H1 (cell line): Measurements from ENCODE around the gene AGFG1. TPM values are rescaled to one million over a fixed set of nuclear protein-coding genes. Genes with fewer than 3 reads are reported as not detected.

Experiments used
- CTCF ChIA-PET: fragments of 300-600 bp; sonication (Branson Sonifier 250); formaldehyde crosslinking; loops from one replicate; lab custom pipeline; 2021; ENCODE audit not compliant: partially characterized antibody; lab: Charles Lee
- POLR2A ChIA-PET: fragments of 300-600 bp; sonication (Branson Sonifier 250); formaldehyde crosslinking; loops from one replicate; lab custom pipeline; 2021; ENCODE audit warnings: inconsistent platforms; ENCODE audit not compliant: partially characterized antibody; lab: Charles Lee
- DNase-seq, 2 experiments: peaks; one replicate each; pipeline versions ENCODE4 v3.0.0 to v3.0.0-alpha.2; 2010 to 2022; ENCODE audit warnings: low spot score in 2 of 2, low read depth in 1 of 2, mixed read lengths in 1 of 2
- FAIRE-seq: peaks from 2 replicates; lab custom pipeline; 2011; peaks lifted over from hg19 to GRCh38; lab: Jason Lieb, UNC
- H2AFZ ChIP-seq: 2 replicates; pipeline ENCODE4 v1.8.1; 2012; ENCODE audit warnings: low read length, inconsistent platforms
- H2AK5ac ChIP-seq: 2 replicates; pipeline ENCODE4 v1.6.1; 2013; ENCODE audit warnings: low read depth, low read length
- H2BK120ac ChIP-seq: replicated peaks from 2 replicates; pipeline ENCODE3; 2013; ENCODE audit warnings: low read depth, low read length, inconsistent platforms
- H2BK12ac ChIP-seq: 2 replicates; pipeline ENCODE4 v1.6.1; 2013; ENCODE audit warnings: low read depth, low read length
- H2BK15ac ChIP-seq: 2 replicates; pipeline ENCODE4 v1.6.1; 2013; ENCODE audit warnings: low read length
- H2BK20ac ChIP-seq: 2 replicates; pipeline ENCODE4 v1.6.1; 2013; ENCODE audit warnings: low read length
- H2BK5ac ChIP-seq: 2 replicates; pipeline ENCODE4 v1.6.1; 2013; ENCODE audit warnings: low read depth, low read length
- H3K14ac ChIP-seq: 2 replicates; pipeline ENCODE4 v1.6.1; 2013; ENCODE audit warnings: inconsistent platforms; ENCODE audit not compliant: insufficient read length
- H3K18ac ChIP-seq: 2 replicates; pipeline ENCODE4 v1.6.1; 2013; ENCODE audit warnings: low read length; ENCODE audit errors: extremely low read depth
- H3K23ac ChIP-seq: 2 replicates; pipeline ENCODE4 v1.6.1; 2013; ENCODE audit warnings: inconsistent platforms; ENCODE audit not compliant: insufficient read length
- H3K23me2 ChIP-seq: 2 replicates; pipeline ENCODE4 v1.6.1; 2013; ENCODE audit warnings: low read depth, low read length
- H3K27ac ChIP-seq: 2 replicates; pipeline ENCODE4 v1.6.1; 2011; ENCODE audit warnings: low read depth, low read length, inconsistent platforms
- H3K27me3 ChIP-seq, 4 experiments: replicated peaks in 1 of 4; 1 replicate in 1 of 4; 2 replicates in 3 of 4; pipeline versions ENCODE4 v1.6.1 to v1.8.1; 2011 to 2013; ENCODE audit warnings: low read length in 3 of 4, mild to moderate bottlenecking in 3 of 4, inconsistent platforms in 2 of 4, mixed read lengths in 2 of 4, moderate library complexity in 1 of 4; ENCODE audit not compliant: control insufficient read depth in 3 of 4, insufficient read depth in 3 of 4; ENCODE audit errors: extremely low read depth in 1 of 4
- H3K36me3 ChIP-seq, 4 experiments: 2 replicates each; pipeline versions ENCODE4 v1.6.1 to v1.8.1; 2011 to 2013; ENCODE audit warnings: mild to moderate bottlenecking in 4 of 4, low read length in 3 of 4, moderate library complexity in 2 of 4, control low read depth in 1 of 4, inconsistent platforms in 1 of 4; ENCODE audit not compliant: insufficient read depth in 4 of 4, control insufficient read depth in 2 of 4
- H3K4ac ChIP-seq: replicated peaks from 2 replicates; pipeline ENCODE3; 2013; ENCODE audit warnings: low read length, low read depth, mixed read lengths, inconsistent platforms; ENCODE audit not compliant: insufficient read length
- H3K4me1 ChIP-seq, 4 experiments: replicated peaks in 1 of 4; 1 replicate in 1 of 4; 2 replicates in 3 of 4; pipeline versions ENCODE4 v1.6.1 to v1.8.1; 2011 to 2013; ENCODE audit warnings: low read length in 3 of 4, inconsistent platforms in 2 of 4, mixed read lengths in 1 of 4; ENCODE audit not compliant: insufficient read depth in 4 of 4, control insufficient read depth in 3 of 4
- H3K4me2 ChIP-seq, 2 experiments: 2 replicates each; pipeline versions ENCODE4 v1.6.1 to v1.8.1; 2011 to 2013; ENCODE audit warnings: low read depth in 2 of 2, low read length in 2 of 2, control low read depth in 1 of 2, inconsistent platforms in 1 of 2, mild to moderate bottlenecking in 1 of 2; ENCODE audit not compliant: insufficient read depth in 1 of 2
- H3K4me3 ChIP-seq, 4 experiments: fragments of 200-600, 300-600 bp in 1 of 4; sonication (generic), shearing (Covaris generic), sonication (Bioruptor Twin) in 1 of 4; 2 replicates each; pipeline versions ENCODE4 v1.5.1 to v1.8.1; 2011 to 2016; ENCODE audit warnings: low read length in 4 of 4, low read depth in 3 of 4, control low read depth in 2 of 4, inconsistent platforms in 2 of 4, mild to moderate bottlenecking in 2 of 4, mixed read lengths in 1 of 4, moderate library complexity in 1 of 4; ENCODE audit not compliant: insufficient read depth in 2 of 4; ENCODE audit errors: extremely low read depth in 1 of 4
- H3K56ac ChIP-seq: replicated peaks from 2 replicates; pipeline ENCODE3; 2013; ENCODE audit warnings: low read depth, mild to moderate bottlenecking, mixed read lengths, low read length, inconsistent platforms; ENCODE audit not compliant: insufficient read length
- H3K79me1 ChIP-seq: 2 replicates; pipeline ENCODE4 v1.6.1; 2013; ENCODE audit warnings: low read depth, low read length, control low read depth
- H3K79me2 ChIP-seq, 2 experiments: 2 replicates each; pipeline versions ENCODE4 v1.6.1 to v1.8.1; 2012 to 2013; ENCODE audit warnings: low read length in 2 of 2, mild to moderate bottlenecking in 2 of 2, inconsistent platforms in 1 of 2; ENCODE audit not compliant: insufficient read depth in 2 of 2, control insufficient read depth in 1 of 2
- H3K9ac ChIP-seq, 4 experiments: replicated peaks in 1 of 4; 1 replicate in 1 of 4; 2 replicates in 3 of 4; pipeline versions ENCODE4 v1.6.1 to v1.8.1; 2011 to 2013; ENCODE audit warnings: low read depth in 3 of 4, low read length in 3 of 4, control low read depth in 2 of 4, mild to moderate bottlenecking in 2 of 4, moderate library complexity in 2 of 4, inconsistent platforms in 1 of 4; ENCODE audit errors: extremely low read depth in 1 of 4
- H3K9me3 ChIP-seq, 2 experiments: 2 replicates each; pipeline versions ENCODE4 v1.6.1 to v1.8.1; 2012 to 2013; ENCODE audit warnings: mild to moderate bottlenecking in 2 of 2, moderate library complexity in 2 of 2, control low read depth in 1 of 2, inconsistent platforms in 1 of 2, low read depth in 1 of 2, low read length in 1 of 2, mixed read lengths in 1 of 2; ENCODE audit not compliant: insufficient read depth in 2 of 2
- H4K20me1 ChIP-seq, 2 experiments: replicated peaks in 1 of 2; 2 replicates each; pipeline versions ENCODE3 to v1.8.1; 2011 to 2013; ENCODE audit warnings: inconsistent platforms in 2 of 2, low read length in 2 of 2, mild to moderate bottlenecking in 1 of 2; ENCODE audit not compliant: insufficient read depth in 2 of 2, control insufficient read depth in 1 of 2
- H4K5ac ChIP-seq: 2 replicates; pipeline ENCODE4 v1.6.1; 2013; ENCODE audit warnings: low read length, low read depth, mixed read lengths, inconsistent platforms; ENCODE audit not compliant: insufficient read length
- H4K8ac ChIP-seq: 2 replicates; pipeline ENCODE4 v1.8.0; 2013; ENCODE audit warnings: mild to moderate bottlenecking, moderate library complexity, low read length, inconsistent platforms; ENCODE audit not compliant: insufficient read depth; ENCODE audit errors: extremely low read depth
- H4K91ac ChIP-seq: replicated peaks from 2 replicates; pipeline ENCODE3; 2013; ENCODE audit warnings: low read length, mixed read lengths, inconsistent platforms; ENCODE audit not compliant: insufficient read length
- ASH2L ChIP-seq: fragments of 200-600, 300-600 bp; sonication (generic); IDR thresholded peaks from one replicate; pipeline ENCODE4 v1.7.1; 2017; ENCODE audit warnings: low read length
- ATF3 ChIP-seq: IDR thresholded peaks from 2 replicates; pipeline ENCODE4 v1.6.1; 2011; ENCODE audit warnings: low read depth, mild to moderate bottlenecking, low read length; ENCODE audit not compliant: insufficient read depth
- BACH1 ChIP-seq: IDR thresholded peaks from 2 replicates; pipeline ENCODE4 v1.6.1; 2012; ENCODE audit warnings: low read length, improper control_type of control experiment
- BRCA1 ChIP-seq: IDR thresholded peaks from 2 replicates; pipeline ENCODE4 v1.6.1; 2012; ENCODE audit warnings: low read depth, low read length, improper control_type of control experiment
- CREB1 ChIP-seq: IDR thresholded peaks from 2 replicates; pipeline ENCODE4 v1.6.1; 2012; ENCODE audit warnings: inconsistent platforms
- EP300 ChIP-seq, 2 experiments: IDR thresholded peaks; 1 replicate in 1 of 2; 2 replicates in 1 of 2; pipeline ENCODE4 v1.6.1; 2011 to 2012; ENCODE audit warnings: low read depth in 2 of 2, low read length in 2 of 2, mild to moderate bottlenecking in 2 of 2, borderline replicate concordance in 1 of 2, inconsistent platforms in 1 of 2, moderate library complexity in 1 of 2
- GABPA ChIP-seq: IDR thresholded peaks from 2 replicates; pipeline ENCODE4 v1.6.1; 2011; ENCODE audit warnings: mild to moderate bottlenecking, low read length, moderate library complexity, borderline replicate concordance; ENCODE audit not compliant: insufficient read depth
- KDM1A ChIP-seq: fragments of 200-600, 300-600 bp; sonication (generic); IDR thresholded peaks from 2 replicates; pipeline ENCODE4 v1.7.1; 2016; ENCODE audit warnings: mild to moderate bottlenecking, low read length, borderline replicate concordance
- NANOG ChIP-seq: IDR thresholded peaks from 2 replicates; pipeline ENCODE4 v1.6.1; 2011; ENCODE audit warnings: low read length, low read depth, mild to moderate bottlenecking, inconsistent platforms; ENCODE audit not compliant: insufficient read depth, poor library complexity, severe bottlenecking
- PHF8 ChIP-seq: fragments of 200-600 bp; sonication (generic); conservative IDR thresholded peaks from 2 replicates; pipeline ENCODE4 v1.7.1; 2012; ENCODE audit warnings: low read depth, mild to moderate bottlenecking, inconsistent platforms, low read length, moderate library complexity
- POU5F1 ChIP-seq: IDR thresholded peaks from 2 replicates; pipeline ENCODE4 v1.6.1; 2011; ENCODE audit warnings: low read depth, mild to moderate bottlenecking, low read length, moderate library complexity
- SP4 ChIP-seq: IDR thresholded peaks from 2 replicates; pipeline ENCODE4 v1.6.1; 2012; ENCODE audit warnings: low read length, inconsistent platforms
- SUZ12 ChIP-seq: fragments of 200-600 bp; sonication (generic); IDR thresholded peaks from 2 replicates; pipeline ENCODE4 v1.6.1; 2012; ENCODE audit warnings: mild to moderate bottlenecking, inconsistent platforms, low read length, moderate library complexity, mixed read lengths
- TCF12 ChIP-seq: IDR thresholded peaks from 2 replicates; pipeline ENCODE4 v1.6.1; 2011; ENCODE audit warnings: low read depth, mild to moderate bottlenecking, low read length
- ZNF274 ChIP-seq: IDR thresholded peaks from 2 replicates; pipeline ENCODE4 v1.7.0; 2012; ENCODE audit warnings: low read length, borderline replicate concordance; ENCODE audit errors: extremely low read depth
- WGBS, 2 experiments: shearing (Covaris generic) in 1 of 2; methylation state at CpG; one replicate each; pipeline versions ENCODE4 v1.1.6 to v1.1.7; 2013 to 2015; ENCODE audit warnings: low lambda C conversion rate in 2 of 2, mixed read lengths in 2 of 2, inconsistent platforms in 1 of 2, low coverage in 1 of 2, missing lambda C conversion rate in 1 of 2; ENCODE audit not compliant: insufficient replicate concordance in 2 of 2, insufficient coverage in 1 of 2, insufficient read length in 1 of 2; ENCODE audit errors: extremely low coverage in 1 of 2, missing lambda C conversion rate in 1 of 2; 5-methylcytosine and 5-hydroxymethylcytosine counted together
- polyA plus RNA-seq, 7 experiments: library from polyadenylated mRNA; depleted of rRNA in 3 of 7; stranded (reverse) in 5 of 7; unstranded in 2 of 7; fragments of >200 nt in 5 of 7; fragments of 200-250 nt in 2 of 7; gene quantifications; 1 replicate in 5 of 7; 2 replicates in 1 of 7; 4 replicates in 1 of 7; pipeline versions ENCODE4 v1.2.1 to v1.2.3, GENCODE V29; 2011 to 2013; ENCODE audit warnings: missing spikeins in 2 of 7, mixed read lengths in 2 of 7
- total RNA-seq: library from RNA; stranded (reverse); fragmentation: NEBNext Ultra II Directional; extraction: Animal tissue kit (Norgen Biotek cat#: 25700); gene quantifications from 2 replicates; pipeline ENCODE4 v1.2.1, GENCODE V29; 2021

AGFG1 gene
- total and polyA plus RNA-seq, 2 of the 8 experiments (the other 6 are each of a cell fraction or from before 2014, with no cell fraction given): 102 to 147 TPM

GRCh38 chr2:227460070-227460485 is 11.9 kb upstream of the AGFG1 start:
- no peak overlapping the region for H4K8ac ChIP-seq
- ChIA-PET CTCF (interaction anchor here (1.6 kb wide), 1 partner anchor 197 kb away, joined by 3 read pairs; no protein-coding TSS in a partner anchor), POLR2A (no interaction called here)
- H4K91ac ChIP-seq: no peak overlapping the region
- H3K79me2 ChIP-seq: no peaks in the 10 kb centered on the region
- H3K9ac ChIP-seq: no peak overlapping the region
- no peak overlapping the region for H3K4me2 ChIP-seq
- no peak overlapping the region for H3K27ac ChIP-seq
- H2BK5ac ChIP-seq: no peak overlapping the region
- no peak overlapping the region for H3K18ac ChIP-seq
- no peaks in the 10 kb centered on the region for H3K36me3 ChIP-seq
- H3K14ac ChIP-seq: no peak overlapping the region
- no peaks in the 10 kb centered on the region for H3K27me3 ChIP-seq
- peaks cover 0 to 2% (median under 1%) of the 10 kb centered on the region in 4 experiments; a peak in 3 of 7 replicates for H3K4me1 ChIP-seq
- H3K9me3 ChIP-seq: no peaks in the 10 kb centered on the region
- H3K4me3 ChIP-seq: no peak overlapping the region
- WGBS, 2 experiments: 92% methylated on average over 8 of the region's 8 CpGs; no CpG with 5 or more reads in 1 of the 2 experiments
- no peak overlapping the region for H2BK12ac ChIP-seq
- FAIRE-seq (no peak), DNase-seq (no peak)
- H3K4ac ChIP-seq: no peak overlapping the region
- H3K23ac ChIP-seq: no peak overlapping the region
- H2BK120ac ChIP-seq: no peak overlapping the region
- no peak overlapping the region for H2BK15ac ChIP-seq
- H3K56ac ChIP-seq: no peak overlapping the region
- no peak overlapping the region for H2AFZ ChIP-seq
- no peaks in the 10 kb centered on the region for H3K79me1 ChIP-seq
- no peak overlapping the region for H4K5ac ChIP-seq
- H3K23me2 ChIP-seq: no peaks in the 10 kb centered on the region
- TF ChIP-seq ASH2L: no peak
- no peak for TF ChIP-seq KDM1A
- TF ChIP-seq GABPA: no peak
- TF ChIP-seq EP300 (IDR thresholded peaks at IDR 0.05; ENCODE audit: borderline replicate concordance in 1 of 2, low read depth in 2 of 2, low read length in 2 of 2): no peak
- TF ChIP-seq POU5F1: no peak
- TF ChIP-seq ATF3: no peak
- TF ChIP-seq BRCA1: no peak
- no peak for TF ChIP-seq BACH1
- TF ChIP-seq TCF12: no peak
- TF ChIP-seq ZNF274: no peak
- no peak for TF ChIP-seq CREB1
- no peak for TF ChIP-seq SUZ12
- no peak for TF ChIP-seq SP4
- TF ChIP-seq NANOG: no peak
- no peak for TF ChIP-seq PHF8
- no peak overlapping the region for H2BK20ac ChIP-seq
- H2AK5ac ChIP-seq: no peak overlapping the region
- no peaks in the 10 kb centered on the region for H4K20me1 ChIP-seq
